GM21515 (cell line): ENCODE data around the gene RNF6.

Experiments used
- ATAC-seq: cut with Tn5 transposase; IDR thresholded peaks from one replicate; pipeline ENCODE4 v1.9.1; 2021; ENCODE audit not compliant: unreplicated experiment

Gene RNF6

GRCh38 chr13:26227166-26227971 is 5.3 kb upstream of the RNF6 start:
- no peak for ATAC-seq

- ATAC-seq: no peak
Measured at GRCh38 chr13:26225896-26226617, 3.9 kb upstream of the RNF6 start.

GRCh38 chr13:26222520-26223046 is 469 bp upstream of the RNF6 start:
- ATAC-seq: peak; percentile 38

- peak; percentile 31 for ATAC-seq
Measured at GRCh38 chr13:26221399-26221720, 754 bp downstream of the RNF6 start.

- no peak for ATAC-seq
Measured at GRCh38 chr13:26220575-26220974, 1.5 kb downstream of the RNF6 start.

- ATAC-seq: no peak
Measured at GRCh38 chr13:26219726-26220125, 2.4 kb downstream of the RNF6 start.

GRCh38 chr13:26216042-26216441 is 6.1 kb downstream of the RNF6 start:
- ATAC-seq: no peak

- no peak for ATAC-seq
Measured at GRCh38 chr13:26213982-26214381, 8.1 kb downstream of the RNF6 start.

- ATAC-seq: no peak
Measured at GRCh38 chr13:26213345-26213744, 8.8 kb downstream of the RNF6 start.

- ATAC-seq: no peak
Measured at GRCh38 chr13:26208287-26208686, 13.8 kb downstream of the RNF6 start.

GRCh38 chr13:26202365-26202972 is 19.6 kb downstream of the RNF6 start:
- no peak for ATAC-seq

- ATAC-seq: no peak
Measured at GRCh38 chr13:26200811-26201210, 21.3 kb downstream of the RNF6 start.

GRCh38 chr13:26198116-26198515 is 24.0 kb downstream of the RNF6 start:
- ATAC-seq: no peak

- ATAC-seq: no peak
Measured at GRCh38 chr13:26197298-26197697, 24.8 kb downstream of the RNF6 start.

- no peak for ATAC-seq
Measured at GRCh38 chr13:26186995-26187394, 35.1 kb downstream of the RNF6 start.

- peak; percentile 85 for ATAC-seq
Measured at GRCh38 chr13:26186118-26186870, 35.8 kb downstream of the RNF6 start.

- ATAC-seq: peak; percentile 7
Measured at GRCh38 chr13:26185720-26186117, 36.4 kb downstream of the RNF6 start.

GRCh38 chr13:26184791-26185250 is 37.3 kb downstream of the RNF6 start:
- ATAC-seq: no peak

- ATAC-seq: no peak
Measured at GRCh38 chr13:26183416-26183815, 38.7 kb downstream of the RNF6 start.

GRCh38 chr13:26179344-26179743 is 42.8 kb downstream of the RNF6 start:
- ATAC-seq: no peak

GRCh38 chr13:26168835-26169234 is 53.3 kb downstream of the RNF6 start:
- no peak for ATAC-seq
